Lower lobe of right lung (tissue), 2 donors: ENCODE data around the gene PTPN12. TPM values are rescaled to one million over a fixed set of nuclear protein-coding genes. Genes with fewer than 3 reads are reported as not detected.

Source experiments
- ATAC-seq, 2 donors: fragments of 200-7000 bp; cut with Tn5 transposase; one replicate each; pipeline ENCODE4 v1.9.1; 2020 to 2022; ENCODE audit warnings: mild to moderate bottlenecking in 2 of 2, moderate library complexity in 2 of 2
- DNase-seq: peaks from one replicate; pipeline ENCODE4 v3.0.0-alpha.2; 2020
- H3K27ac ChIP-seq: fragments of 200-600 bp; one replicate; pipeline ENCODE4 v1.8.0; 2022
- H3K27me3 ChIP-seq: fragments of 200-600 bp; one replicate; pipeline ENCODE4 v1.8.0; 2022; ENCODE audit warnings: low read depth
- H3K36me3 ChIP-seq: fragments of 200-600 bp; one replicate; pipeline ENCODE4 v1.8.0; 2022; ENCODE audit warnings: mild to moderate bottlenecking
- H3K4me1 ChIP-seq: fragments of 200-600 bp; one replicate; pipeline ENCODE4 v1.8.0; 2022
- H3K4me3 ChIP-seq: fragments of 200-600 bp; one replicate; pipeline ENCODE4 v1.8.0; 2022; ENCODE audit warnings: mild to moderate bottlenecking
- H3K9me3 ChIP-seq: fragments of 200-600 bp; one replicate; pipeline ENCODE4 v1.8.0; 2022
- intact Hi-C: fragments of 100-400 bp; cut with DNase I; formaldehyde crosslinking; loops from one replicate; pipeline ENCODE4 v1.11.0; 2022
- total RNA-seq: library from RNA; stranded (reverse); fragmentation: NEBNext Ultra II Directional; extraction: Animal tissue kit (Norgen Biotek cat#: 25700); gene quantifications from one replicate; pipeline ENCODE4 v1.2.1, GENCODE V29; 2021
- TF ChIP-seq, protein P1 (sequence below): fragments of 200-600 bp; IDR thresholded peaks from one replicate; pipeline ENCODE4 v1.8.0; 2022; ENCODE audit warnings: antibody characterized with exemption, mild to moderate bottlenecking
- donor health status: DM: no; HTN: yes; CAD: no; lungs with severe emphysema.

The PTPN12 gene
- total RNA-seq, 1 donor from 2014 or later = 164 TPM

DNA sequence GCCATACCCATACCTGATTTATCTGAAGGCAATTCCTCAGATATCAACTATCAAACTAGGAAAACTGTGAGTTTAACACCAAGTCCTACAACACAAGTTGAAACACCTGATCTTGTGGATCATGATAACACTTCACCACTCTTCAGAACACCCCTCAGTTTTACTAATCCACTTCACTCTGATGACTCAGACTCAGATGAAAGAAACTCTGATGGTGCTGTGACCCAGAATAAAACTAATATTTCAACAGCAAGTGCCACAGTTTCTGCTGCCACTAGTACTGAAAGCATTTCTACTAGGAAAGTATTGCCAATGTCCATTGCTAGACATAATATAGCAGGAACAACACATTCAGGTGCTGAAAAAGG lies 90.2 kb downstream of the PTPN12 start:
- no peaks in the 10 kb centered on the region for H3K4me1 ChIP-seq
- DNase-seq (no peak), ATAC-seq (peak; percentile 71 to 88)
- intact Hi-C loops = no loop called here
- H3K27me3 ChIP-seq = no peaks in the 10 kb centered on the region
- H3K27ac ChIP-seq = peak overlapping the region; percentile 7
- no peaks in the 10 kb centered on the region for H3K9me3 ChIP-seq
- TF ChIP-seq, protein P1, sequence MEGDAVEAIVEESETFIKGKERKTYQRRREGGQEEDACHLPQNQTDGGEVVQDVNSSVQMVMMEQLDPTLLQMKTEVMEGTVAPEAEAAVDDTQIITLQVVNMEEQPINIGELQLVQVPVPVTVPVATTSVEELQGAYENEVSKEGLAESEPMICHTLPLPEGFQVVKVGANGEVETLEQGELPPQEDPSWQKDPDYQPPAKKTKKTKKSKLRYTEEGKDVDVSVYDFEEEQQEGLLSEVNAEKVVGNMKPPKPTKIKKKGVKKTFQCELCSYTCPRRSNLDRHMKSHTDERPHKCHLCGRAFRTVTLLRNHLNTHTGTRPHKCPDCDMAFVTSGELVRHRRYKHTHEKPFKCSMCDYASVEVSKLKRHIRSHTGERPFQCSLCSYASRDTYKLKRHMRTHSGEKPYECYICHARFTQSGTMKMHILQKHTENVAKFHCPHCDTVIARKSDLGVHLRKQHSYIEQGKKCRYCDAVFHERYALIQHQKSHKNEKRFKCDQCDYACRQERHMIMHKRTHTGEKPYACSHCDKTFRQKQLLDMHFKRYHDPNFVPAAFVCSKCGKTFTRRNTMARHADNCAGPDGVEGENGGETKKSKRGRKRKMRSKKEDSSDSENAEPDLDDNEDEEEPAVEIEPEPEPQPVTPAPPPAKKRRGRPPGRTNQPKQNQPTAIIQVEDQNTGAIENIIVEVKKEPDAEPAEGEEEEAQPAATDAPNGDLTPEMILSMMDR = no peak
- no peak overlapping the region for H3K4me3 ChIP-seq
- peaks cover 70% of the 10 kb centered on the region for H3K36me3 ChIP-seq

- H3K36me3 ChIP-seq = peaks cover 75% of the 10 kb centered on the region
These were observed 92.7 kb downstream of the PTPN12 start for GRCh38 chr7:77629797-77630196.

DNA sequence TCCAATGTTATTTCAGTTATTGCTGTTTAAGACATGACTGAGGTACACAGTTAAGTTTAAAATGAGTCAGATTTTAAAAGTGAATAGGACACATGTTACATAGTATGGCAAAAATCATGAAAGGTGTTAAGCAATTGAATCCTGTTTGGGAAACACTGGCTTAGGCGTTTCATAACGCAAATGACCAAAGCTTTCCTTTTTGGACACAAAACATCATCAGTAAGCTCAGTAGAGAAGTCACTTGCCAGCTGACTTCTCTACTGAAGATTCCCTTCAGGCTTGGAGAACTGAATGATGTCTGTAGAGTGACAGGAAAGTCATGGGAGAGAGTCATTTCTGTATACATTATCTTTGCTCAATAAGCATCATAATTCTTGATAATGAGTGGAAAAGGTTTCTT lies 94.7 kb downstream of the PTPN12 start:
- no peak for DNase-seq
- Histone ChIP-seq H3K27ac (no peak overlapping the region), H3K36me3 (peaks cover 80% of the 10 kb centered on the region), H3K4me3 (no peak overlapping the region), H3K9me3 (no peaks in the 10 kb centered on the region), H3K4me1 (no peaks in the 10 kb centered on the region), H3K27me3 (no peaks in the 10 kb centered on the region)
- intact Hi-C loops = no loop called here
- ATAC-seq = peak; percentile 23 to 30
- TF ChIP-seq, protein P1 = no peak

More at GRCh38 chr7:77629797-77630196, 92.7 kb downstream of the PTPN12 start:
- no peaks in the 10 kb centered on the region for H3K27me3 ChIP-seq
- intact Hi-C loops = no loop called here
- no peaks in the 10 kb centered on the region for H3K4me1 ChIP-seq
- DNase-seq (no peak), ATAC-seq (no peak)
- no peak overlapping the region for H3K4me3 ChIP-seq
- H3K27ac ChIP-seq = no peak overlapping the region
- TF ChIP-seq, protein P1 = no peak
- no peaks in the 10 kb centered on the region for H3K9me3 ChIP-seq

- no peaks in the 10 kb centered on the region for H3K27me3 ChIP-seq
- DNase-seq (no peak), ATAC-seq (no peak)
- no peaks in the 10 kb centered on the region for H3K4me1 ChIP-seq
- intact Hi-C loops = no loop called here
- H3K27ac ChIP-seq = no peak overlapping the region
- no peaks in the 10 kb centered on the region for H3K9me3 ChIP-seq
- TF ChIP-seq, protein P1 = no peak
- H3K4me3 ChIP-seq = no peak overlapping the region
- H3K36me3 ChIP-seq = peaks cover 85% of the 10 kb centered on the region
These were observed 107.7 kb downstream of the PTPN12 start for GRCh38 chr7:77644774-77645173.

DNA sequence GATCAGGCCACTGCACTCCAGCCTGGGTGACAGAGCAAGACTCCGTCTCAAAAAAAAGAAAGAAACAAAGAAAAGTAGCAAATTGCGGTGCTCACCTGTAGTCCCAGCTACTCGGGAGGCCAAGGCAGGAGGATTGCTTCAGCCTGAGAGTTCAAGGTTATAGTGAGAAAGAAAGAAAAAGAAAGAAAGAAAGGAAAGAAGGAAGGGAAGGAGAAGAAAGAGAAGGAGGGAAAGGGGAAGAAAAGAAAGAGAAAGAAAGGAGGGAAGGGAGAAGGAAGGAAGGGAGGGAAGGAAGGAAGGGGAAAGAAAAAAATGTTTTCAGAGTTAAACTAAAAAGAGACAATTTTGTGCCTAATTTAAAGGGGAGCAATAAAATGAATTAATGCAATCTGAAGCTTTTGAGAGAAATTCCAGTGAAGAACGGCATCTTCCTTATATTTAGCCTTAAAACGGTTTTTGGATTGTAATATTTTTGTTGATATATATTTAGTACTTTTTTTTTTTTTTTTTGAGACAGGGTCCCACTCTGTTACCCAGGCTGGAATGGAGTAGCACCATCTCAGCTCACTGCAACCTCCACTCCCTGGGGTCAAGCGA lies 111.7 kb downstream of the PTPN12 start:
- Histone ChIP-seq H3K36me3 (peaks cover 55% of the 10 kb centered on the region), H3K4me1 (no peaks in the 10 kb centered on the region), H3K27ac (no peak overlapping the region), H3K9me3 (no peaks in the 10 kb centered on the region), H3K27me3 (no peaks in the 10 kb centered on the region), H3K4me3 (no peak overlapping the region)
- TF ChIP-seq, protein P1 = no peak
- intact Hi-C loops = no loop called here
- ATAC-seq = no peak
- no peak for DNase-seq
